Testis (tissue), 2 donors: ENCODE measurements around the gene CDPF1.

ENCODE experiments used
- CTCF ChIP-seq, 3 experiments: fragments of 450-650 bp in 2 of 3; fragments of 200-600 bp in 1 of 3; sonication (generic) in 1 of 3; IDR thresholded peaks; one replicate each; pipeline ENCODE4 v1.5.1; 2016 to 2019; ENCODE audit warnings: antibody characterized with exemption in 3 of 3, mild to moderate bottlenecking in 2 of 3, moderate library complexity in 1 of 3
- POLR2A ChIP-seq: fragments of 450-650 bp; IDR thresholded peaks from one replicate; pipeline ENCODE4 v1.6.1; 2017; ENCODE audit warnings: antibody characterized with exemption, mild to moderate bottlenecking, moderate library complexity

GRCh38 chr22:46238541-46238940 lies 11.6 kb downstream of the CDPF1 start:
- no peak for TF ChIP-seq CTCF (IDR thresholded peaks at IDR 0.05)
- TF ChIP-seq POLR2A, result no peak
